Transverse colon (tissue), 4 donors: ENCODE measurements around the gene C16orf95. TPM values are rescaled to one million over a fixed set of nuclear protein-coding genes. Genes with fewer than 3 reads are reported as not detected.

ENCODE experiments used
- DNase-seq: peaks from one replicate; pipeline ENCODE4 v3.0.0-alpha.2; 2019
- H3K27ac ChIP-seq, 4 donors: fragments of 200-600 bp; sonication (generic); 2 replicates each; pipeline ENCODE4 v1.5.1; 2016 to 2018; ENCODE audit warnings: inconsistent platforms in 4 of 4
- H3K27me3 ChIP-seq: fragments of 200-600 bp; sonication (generic); 2 replicates; pipeline ENCODE4 v1.5.1; 2017; ENCODE audit warnings: inconsistent platforms
- H3K36me3 ChIP-seq, 4 donors: fragments of 200-600 bp; sonication (generic); 2 replicates each; pipeline ENCODE4 v1.5.1; 2017 to 2019; ENCODE audit warnings: inconsistent platforms in 4 of 4
- H3K4me1 ChIP-seq, 4 donors: fragments of 200-600 bp; sonication (generic); 2 replicates each; pipeline ENCODE4 v1.5.1; 2017 to 2020; ENCODE audit warnings: inconsistent platforms in 4 of 4
- H3K4me3 ChIP-seq, 4 donors: fragments of 200-600 bp; sonication (generic); 1 replicate in 1 of 4; 2 replicates in 3 of 4; pipeline versions ENCODE4 v1.5.1 to v1.6.1; 2017 to 2019; ENCODE audit warnings: inconsistent platforms in 4 of 4
- H3K9me3 ChIP-seq, 2 donors: fragments of 200-600 bp; sonication (generic); 2 replicates each; pipeline ENCODE4 v1.5.1; 2017 to 2019; ENCODE audit warnings: inconsistent platforms in 2 of 2
- CTCF ChIP-seq, 5 experiments: fragments of 200-600 bp in 3 of 5; fragments of 450-650 bp in 2 of 5; sonication (generic) in 3 of 5; IDR thresholded peaks; 1 replicate in 2 of 5; 2 replicates in 3 of 5; pipeline ENCODE4 v1.5.1; 2016 to 2017; ENCODE audit warnings: antibody characterized with exemption in 5 of 5, inconsistent platforms in 3 of 5, mild to moderate bottlenecking in 2 of 5, moderate library complexity in 1 of 5
- EP300 ChIP-seq: sonication (generic); formaldehyde crosslinking; IDR thresholded peaks from one replicate; pipeline ENCODE4 v1.6.1; 2017; ENCODE audit warnings: antibody characterized with exemption, low read depth
- POLR2A ChIP-seq: fragments of 450-650 bp; IDR thresholded peaks from one replicate; pipeline ENCODE4 v1.6.1; 2016; ENCODE audit warnings: antibody characterized with exemption, mild to moderate bottlenecking, moderate library complexity
- POLR2AphosphoS5 ChIP-seq, 3 donors: sonication (generic); formaldehyde crosslinking; IDR thresholded peaks; one replicate each; pipeline ENCODE4 v1.6.1; 2016; ENCODE audit warnings: antibody characterized with exemption in 3 of 3
- WGBS, 2 donors: methylation state at CpG; one replicate each; pipeline ENCODE4 v1.1.5; 2018; ENCODE audit warnings: low coverage in 1 of 2; 5-methylcytosine and 5-hydroxymethylcytosine counted together
- in situ Hi-C, 4 donors: fragments of 200-750 bp; cut with MboI; loops; one replicate each; pipeline versions ENCODE4 v1.15.0 to v1.15.1; 2017; ENCODE audit warnings: low sequenced_read_pairs in 3 of 4, low pct_ligation_motif_present in 1 of 4, low pct_unique_long_range_greater_than_20kb in 1 of 4
- intact Hi-C: fragments of 100-400 bp; cut with DNase I; formaldehyde crosslinking; loops from one replicate; pipeline ENCODE4 v1.15.1; 2023; ENCODE audit warnings: low total_unique reads
- total RNA-seq, 4 donors: library from RNA; depleted of rRNA; stranded (reverse); fragments of >200 nt; gene quantifications; one replicate each; pipeline ENCODE4 v1.1.0, GENCODE V29; 2016

C16orf95 gene
- total RNA-seq, 4 donors from 2014 or later, result 1.1 to 2.3 TPM; not detected in 2

GRCh38 chr16:87311387-87311786 lies 5.8 kb downstream of the C16orf95 start:
- 80 to 99% methylated on average over 2 to 4 of the region's 5 CpGs for WGBS, 2 donors
- DNase-seq, result no peak
- intact Hi-C loops (no loop called here), in situ Hi-C loops (loop anchor here in 1 of 4 donors (25.0 kb wide), 1 partner anchor 326 kb away; no protein-coding TSS in a partner anchor)
- TF ChIP-seq CTCF (IDR thresholded peaks at IDR 0.05) (no peak), POLR2A (no peak), EP300 (no peak), POLR2AphosphoS5 (IDR thresholded peaks at IDR 0.05) (no peak)
- H3K36me3 ChIP-seq, result no peaks in the 10 kb centered on the region
- no peaks in the 10 kb centered on the region for H3K4me1 ChIP-seq
- no peaks in the 10 kb centered on the region for H3K27me3 ChIP-seq
- H3K9me3 ChIP-seq, result no peaks in the 10 kb centered on the region
- no peak overlapping the region for H3K4me3 ChIP-seq
- no peak overlapping the region for H3K27ac ChIP-seq

- 90% methylated on average over 7 of the region's 7 CpGs; no CpG with 5 or more reads in 1 of the 2 donors for WGBS, 2 donors
- no peaks in the 10 kb centered on the region for H3K36me3 ChIP-seq
- H3K9me3 ChIP-seq, result no peaks in the 10 kb centered on the region
- in situ Hi-C loops, result loop anchor here in 1 of 4 donors (25.0 kb wide), 1 partner anchor 327 kb away; no protein-coding TSS in a partner anchor
- intact Hi-C loops, result no loop called here
- H3K4me1 ChIP-seq, result peaks cover 0 to 5% (median 0%) of the 10 kb centered on the region in 4 donors
- no peak overlapping the region for H3K27ac ChIP-seq
- H3K27me3 ChIP-seq, result no peaks in the 10 kb centered on the region
- TF ChIP-seq CTCF (IDR thresholded peaks at IDR 0.05) (no peak), EP300 (no peak), POLR2A (no peak), POLR2AphosphoS5 (IDR thresholded peaks at IDR 0.05) (no peak)
- DNase-seq, result no peak
- H3K4me3 ChIP-seq, result no peak overlapping the region
These were observed 6.6 kb downstream of the C16orf95 start for GRCh38 chr16:87310610-87311009.

- Histone ChIP-seq H3K4me1 (peaks cover 0 to 6% (median 0%) of the 10 kb centered on the region in 4 donors), H3K36me3 (no peaks in the 10 kb centered on the region), H3K27me3 (no peaks in the 10 kb centered on the region), H3K9me3 (no peaks in the 10 kb centered on the region), H3K4me3 (no peak overlapping the region), H3K27ac (no peak overlapping the region)
- intact Hi-C loops, result no loop called here
- DNase-seq, result no peak
- 42 to 70% methylated on average over 2 to 5 of the region's 5 CpGs for WGBS, 2 donors
- TF ChIP-seq POLR2AphosphoS5 (IDR thresholded peaks at IDR 0.05) (no peak), EP300 (no peak), CTCF (IDR thresholded peaks at IDR 0.05) (no peak), POLR2A (no peak)
- in situ Hi-C loops, result loop anchor here in 1 of 4 donors (25.0 kb wide), 1 partner anchor 327 kb away; no protein-coding TSS in a partner anchor
These were observed 7.3 kb downstream of the C16orf95 start for GRCh38 chr16:87309620-87310525.

- Histone ChIP-seq H3K27me3 (no peaks in the 10 kb centered on the region), H3K36me3 (no peaks in the 10 kb centered on the region), H3K4me3 (no peak overlapping the region), H3K27ac (no peak overlapping the region), H3K4me1 (peaks cover 0 to 6% (median 0%) of the 10 kb centered on the region in 4 donors), H3K9me3 (no peaks in the 10 kb centered on the region)
- TF ChIP-seq CTCF (IDR thresholded peaks at IDR 0.05), result no peak
- in situ Hi-C loops, result loop anchor here in 1 of 4 donors (25.0 kb wide), 1 partner anchor 328 kb away; no protein-coding TSS in a partner anchor
- WGBS, 2 donors, result 65 to 100% methylated on average over 3 to 4 of the region's 4 CpGs
- DNase-seq, result no peak
- intact Hi-C loops, result no loop called here
These were observed 8.4 kb downstream of the C16orf95 start for GRCh38 chr16:87308826-87309225.
